ENCODE data around the gene TIMP2.
"Not testable (repeated sequence)": the region's sequence is repeated elsewhere in the genome, so short reads cannot be mapped to it uniquely, and the experiment has no call there.

TIMP2 gene

DNA sequence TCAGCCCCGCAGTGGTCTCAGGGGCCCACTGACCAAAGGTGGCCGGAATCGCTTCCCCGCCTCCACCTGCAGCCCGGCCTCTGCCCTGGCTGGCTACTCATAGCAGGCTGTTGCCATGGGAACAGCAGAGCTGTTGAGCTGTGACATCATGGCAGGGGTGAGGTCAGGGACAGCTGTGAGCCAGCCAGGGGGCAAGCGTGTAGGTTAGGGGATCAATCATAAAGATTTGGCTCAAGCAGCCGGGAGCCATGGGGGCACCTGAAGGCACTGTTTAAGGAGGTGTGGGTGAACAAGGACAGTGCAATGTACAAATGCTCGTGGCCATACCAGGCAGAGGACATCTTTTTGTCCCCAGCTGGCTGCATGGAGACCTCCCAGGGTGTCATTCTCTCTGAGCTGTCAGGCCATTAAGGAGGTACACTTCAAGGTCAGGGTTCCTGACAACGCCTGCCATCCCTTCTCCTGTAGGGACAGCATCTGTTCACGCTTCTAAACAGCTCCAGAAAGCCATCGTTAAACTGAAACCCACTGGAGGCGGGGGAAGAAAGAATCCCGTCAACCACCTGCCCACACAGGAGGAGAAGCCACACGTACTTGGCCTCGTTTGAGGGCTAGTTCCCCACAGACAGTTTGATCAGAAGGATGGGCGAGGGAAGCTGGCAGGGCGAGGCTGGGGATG, 21.9 kb downstream of the TIMP2 start, which contains the start of gene CEP295NL:
CEP295NL (minus strand) TSS at position 101 of the 679 bp plus-strand sequence. CDS start 1,373 bp downstream, outside the sequence.
- no peak for TF ChIP-seq CTCF (conservative IDR thresholded peaks at IDR 0.05; ENCODE audit: low read length)
- DNase-seq (ENCODE audit: low read depth), result peak; percentile 40
- no peak within 1 kb of the TSS for H3K4me3 ChIP-seq (ENCODE audit: low read length)

- H3K4me3 ChIP-seq (ENCODE audit: low read length), result not testable (repeated sequence)
Observed at GRCh38 chr17:78902231-78902630, 23.0 kb downstream of the TIMP2 start.

GRCh38 chr17:78901806-78902205, 23.4 kb downstream of the TIMP2 start:
- H3K4me3 ChIP-seq (ENCODE audit: low read length), result no peak overlapping the region
- DNase-seq (ENCODE audit: low read depth), result no peak
- no peak for TF ChIP-seq CTCF (conservative IDR thresholded peaks at IDR 0.05; ENCODE audit: low read length)

More at GRCh38 chr17:78902231-78902630, 23.0 kb downstream of the TIMP2 start:
- DNase-seq (ENCODE audit: low read depth), result not testable (repeated sequence)

DNA sequence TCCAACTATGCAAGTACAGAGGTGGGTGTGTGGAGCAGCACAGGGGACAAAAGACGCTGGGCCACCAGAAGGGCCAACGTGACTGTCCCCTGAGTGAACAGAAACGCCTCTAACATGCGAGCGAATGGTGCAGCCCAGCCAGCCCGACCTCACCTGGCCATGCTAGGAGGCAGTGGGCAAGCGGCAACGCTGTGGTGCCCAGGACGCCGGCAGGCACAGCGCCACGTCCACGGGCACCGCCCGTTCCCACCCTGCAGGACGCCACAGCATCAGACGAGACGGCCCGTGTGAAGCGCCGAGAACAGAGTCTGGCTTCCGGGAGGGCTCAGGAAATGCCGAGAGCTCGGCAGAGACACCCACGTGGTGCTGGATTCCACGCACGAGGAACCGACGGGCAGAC, 24.4 kb downstream of the TIMP2 start:
- no peak for DNase-seq (ENCODE audit: low read depth)
- TF ChIP-seq CTCF (conservative IDR thresholded peaks at IDR 0.05; ENCODE audit: low read length), result no peak
- no peak overlapping the region for H3K4me3 ChIP-seq (ENCODE audit: low read length)

DNA sequence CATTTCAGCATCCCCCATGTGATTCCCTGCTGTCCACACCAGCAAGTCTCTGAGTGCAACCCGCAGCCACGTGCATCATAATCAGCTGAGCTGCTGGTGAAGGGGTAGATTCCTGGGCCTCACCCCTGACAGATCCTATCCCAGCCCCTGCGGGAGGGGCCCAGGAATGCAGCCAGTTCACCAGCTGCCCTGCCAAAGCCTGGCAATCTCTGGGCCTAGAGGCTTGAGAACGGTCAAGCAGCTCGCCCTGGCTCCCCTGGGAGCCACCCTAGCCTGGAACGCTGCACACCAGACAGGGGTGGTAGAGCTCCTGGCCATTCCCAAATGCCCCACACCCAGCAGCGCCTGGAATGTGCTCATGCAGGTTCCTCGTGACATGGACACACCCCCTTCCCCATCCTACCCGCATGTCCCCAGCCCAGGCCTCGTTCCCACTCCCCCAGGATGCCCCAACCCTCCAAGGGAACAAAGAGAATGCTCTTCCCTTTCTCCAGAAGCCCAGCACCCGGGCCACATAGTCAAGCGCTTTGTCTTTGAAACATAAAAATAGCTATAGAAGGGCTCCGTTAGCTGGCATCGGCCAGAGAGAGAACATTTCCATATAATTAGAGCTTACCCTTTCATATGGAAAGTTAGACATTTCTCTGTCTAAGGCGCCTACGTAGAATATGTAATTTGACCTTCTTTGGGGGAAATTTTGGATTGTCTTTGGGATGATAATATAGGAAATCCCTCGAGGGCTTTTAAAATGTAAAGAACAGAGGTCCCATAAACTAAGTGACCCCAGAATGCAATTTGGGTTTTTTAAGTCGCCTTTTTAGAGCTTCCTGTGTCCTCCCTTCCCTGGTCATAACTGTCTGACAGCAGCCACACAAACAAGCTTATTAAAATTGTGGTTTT, 25.6 kb downstream of the TIMP2 start:
- H3K4me3 ChIP-seq (ENCODE audit: low read length), result no peak overlapping the region
- TF ChIP-seq CTCF (conservative IDR thresholded peaks at IDR 0.05; ENCODE audit: low read length), result no peak
- peak; percentile 58 for DNase-seq (ENCODE audit: low read depth)

DNA sequence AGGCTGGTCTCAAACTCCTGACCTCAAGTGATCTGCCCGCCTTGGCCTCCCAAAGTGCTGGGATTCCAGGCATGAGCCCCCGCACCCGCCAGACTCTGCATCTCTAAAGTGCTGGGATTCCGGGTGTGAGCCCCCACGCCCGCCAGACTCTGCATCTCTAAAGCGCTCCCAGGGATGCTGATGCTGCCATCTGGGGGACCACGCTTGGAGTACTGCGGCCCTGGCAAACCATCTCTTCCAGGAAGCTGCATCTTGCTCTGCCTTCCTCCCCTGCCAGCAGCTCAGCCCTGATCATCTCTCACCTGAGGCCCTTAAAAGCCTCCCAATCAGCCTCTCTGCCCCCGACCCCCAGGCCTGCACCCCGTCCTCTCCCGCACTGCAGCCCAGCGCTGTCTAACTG, 26.2 kb downstream of the TIMP2 start:
- no peak for TF ChIP-seq CTCF (conservative IDR thresholded peaks at IDR 0.05; ENCODE audit: low read length)
- no peak overlapping the region for H3K4me3 ChIP-seq (ENCODE audit: low read length)
- DNase-seq (ENCODE audit: low read depth), result no peak

DNA sequence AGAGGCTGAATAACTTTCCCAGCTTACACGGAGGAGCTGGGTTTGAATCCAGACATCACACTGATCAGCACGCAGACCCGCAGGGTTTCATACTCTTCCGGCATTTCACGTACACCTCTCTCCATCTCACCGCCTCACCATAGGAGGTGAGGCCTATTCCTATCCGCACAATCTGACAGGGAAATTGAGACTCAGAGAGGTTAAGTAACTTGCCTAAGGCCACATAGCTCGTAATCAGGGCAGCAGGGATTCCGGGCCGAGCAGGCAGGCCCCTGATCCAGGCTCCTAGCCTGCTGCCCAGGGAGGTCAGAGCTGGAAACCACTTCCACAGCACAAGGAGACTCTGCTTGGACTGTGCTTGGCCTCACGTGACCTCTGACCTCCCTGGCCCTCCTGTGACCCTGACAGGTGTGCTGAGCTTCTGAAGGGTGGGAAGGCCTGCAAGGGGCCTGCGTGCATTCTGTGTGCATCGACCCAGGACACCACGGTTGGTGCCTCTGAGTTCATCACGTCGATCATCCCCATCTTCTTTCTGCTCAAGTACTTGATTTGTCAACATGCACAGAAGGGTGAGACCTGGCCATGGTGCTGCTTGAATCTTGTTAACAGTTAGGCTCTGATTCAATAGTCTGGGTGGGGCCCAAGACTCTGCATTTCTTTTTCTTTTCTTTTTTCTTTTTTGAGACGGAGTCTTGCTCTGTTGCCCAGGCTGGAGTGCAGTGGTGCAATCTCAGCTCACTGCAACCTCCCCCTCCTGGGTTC, 26.9 kb downstream of the TIMP2 start:
- no peak for DNase-seq (ENCODE audit: low read depth)
- TF ChIP-seq CTCF (conservative IDR thresholded peaks at IDR 0.05; ENCODE audit: low read length), result no peak
- H3K4me3 ChIP-seq (ENCODE audit: low read length), result no peak overlapping the region
